H1 (cell line): Measurements from ENCODE around the gene FAM170B. TPM values are rescaled to one million over a fixed set of nuclear protein-coding genes. Genes with fewer than 3 reads are reported as not detected.

Experiments used
- CTCF ChIA-PET: fragments of 300-600 bp; sonication (Branson Sonifier 250); formaldehyde crosslinking; loops from one replicate; lab custom pipeline; 2021; ENCODE audit not compliant: partially characterized antibody; lab: Charles Lee
- POLR2A ChIA-PET: fragments of 300-600 bp; sonication (Branson Sonifier 250); formaldehyde crosslinking; loops from one replicate; lab custom pipeline; 2021; ENCODE audit warnings: inconsistent platforms; ENCODE audit not compliant: partially characterized antibody; lab: Charles Lee
- DNase-seq, 2 experiments: peaks; one replicate each; pipeline versions ENCODE4 v3.0.0 to v3.0.0-alpha.2; 2010 to 2022; ENCODE audit warnings: low spot score in 2 of 2, low read depth in 1 of 2, mixed read lengths in 1 of 2
- FAIRE-seq: peaks from 2 replicates; lab custom pipeline; 2011; peaks lifted over from hg19 to GRCh38; lab: Jason Lieb, UNC
- H2AFZ ChIP-seq: 2 replicates; pipeline ENCODE4 v1.8.1; 2012; ENCODE audit warnings: low read length, inconsistent platforms
- H2AK5ac ChIP-seq: 2 replicates; pipeline ENCODE4 v1.6.1; 2013; ENCODE audit warnings: low read depth, low read length
- H2BK120ac ChIP-seq: replicated peaks from 2 replicates; pipeline ENCODE3; 2013; ENCODE audit warnings: low read depth, low read length, inconsistent platforms
- H2BK12ac ChIP-seq: 2 replicates; pipeline ENCODE4 v1.6.1; 2013; ENCODE audit warnings: low read depth, low read length
- H2BK15ac ChIP-seq: 2 replicates; pipeline ENCODE4 v1.6.1; 2013; ENCODE audit warnings: low read length
- H2BK20ac ChIP-seq: 2 replicates; pipeline ENCODE4 v1.6.1; 2013; ENCODE audit warnings: low read length
- H2BK5ac ChIP-seq: 2 replicates; pipeline ENCODE4 v1.6.1; 2013; ENCODE audit warnings: low read depth, low read length
- H3K14ac ChIP-seq: 2 replicates; pipeline ENCODE4 v1.6.1; 2013; ENCODE audit warnings: inconsistent platforms; ENCODE audit not compliant: insufficient read length
- H3K18ac ChIP-seq: 2 replicates; pipeline ENCODE4 v1.6.1; 2013; ENCODE audit warnings: low read length; ENCODE audit errors: extremely low read depth
- H3K23ac ChIP-seq: 2 replicates; pipeline ENCODE4 v1.6.1; 2013; ENCODE audit warnings: inconsistent platforms; ENCODE audit not compliant: insufficient read length
- H3K23me2 ChIP-seq: 2 replicates; pipeline ENCODE4 v1.6.1; 2013; ENCODE audit warnings: low read depth, low read length
- H3K27ac ChIP-seq: 2 replicates; pipeline ENCODE4 v1.6.1; 2011; ENCODE audit warnings: low read depth, low read length, inconsistent platforms
- H3K27me3 ChIP-seq, 4 experiments: replicated peaks in 1 of 4; 1 replicate in 1 of 4; 2 replicates in 3 of 4; pipeline versions ENCODE4 v1.6.1 to v1.8.1; 2011 to 2013; ENCODE audit warnings: low read length in 3 of 4, mild to moderate bottlenecking in 3 of 4, inconsistent platforms in 2 of 4, mixed read lengths in 2 of 4, moderate library complexity in 1 of 4; ENCODE audit not compliant: control insufficient read depth in 3 of 4, insufficient read depth in 3 of 4; ENCODE audit errors: extremely low read depth in 1 of 4
- H3K36me3 ChIP-seq, 4 experiments: 2 replicates each; pipeline versions ENCODE4 v1.6.1 to v1.8.1; 2011 to 2013; ENCODE audit warnings: mild to moderate bottlenecking in 4 of 4, low read length in 3 of 4, moderate library complexity in 2 of 4, control low read depth in 1 of 4, inconsistent platforms in 1 of 4; ENCODE audit not compliant: insufficient read depth in 4 of 4, control insufficient read depth in 2 of 4
- H3K4ac ChIP-seq: replicated peaks from 2 replicates; pipeline ENCODE3; 2013; ENCODE audit warnings: low read length, low read depth, mixed read lengths, inconsistent platforms; ENCODE audit not compliant: insufficient read length
- H3K4me1 ChIP-seq, 4 experiments: replicated peaks in 1 of 4; 1 replicate in 1 of 4; 2 replicates in 3 of 4; pipeline versions ENCODE4 v1.6.1 to v1.8.1; 2011 to 2013; ENCODE audit warnings: low read length in 3 of 4, inconsistent platforms in 2 of 4, mixed read lengths in 1 of 4; ENCODE audit not compliant: insufficient read depth in 4 of 4, control insufficient read depth in 3 of 4
- H3K4me2 ChIP-seq, 2 experiments: 2 replicates each; pipeline versions ENCODE4 v1.6.1 to v1.8.1; 2011 to 2013; ENCODE audit warnings: low read depth in 2 of 2, low read length in 2 of 2, control low read depth in 1 of 2, inconsistent platforms in 1 of 2, mild to moderate bottlenecking in 1 of 2; ENCODE audit not compliant: insufficient read depth in 1 of 2
- H3K4me3 ChIP-seq, 4 experiments: fragments of 200-600, 300-600 bp in 1 of 4; sonication (generic), shearing (Covaris generic), sonication (Bioruptor Twin) in 1 of 4; 2 replicates each; pipeline versions ENCODE4 v1.5.1 to v1.8.1; 2011 to 2016; ENCODE audit warnings: low read length in 4 of 4, low read depth in 3 of 4, control low read depth in 2 of 4, inconsistent platforms in 2 of 4, mild to moderate bottlenecking in 2 of 4, mixed read lengths in 1 of 4, moderate library complexity in 1 of 4; ENCODE audit not compliant: insufficient read depth in 2 of 4; ENCODE audit errors: extremely low read depth in 1 of 4
- H3K56ac ChIP-seq: replicated peaks from 2 replicates; pipeline ENCODE3; 2013; ENCODE audit warnings: low read depth, mild to moderate bottlenecking, mixed read lengths, low read length, inconsistent platforms; ENCODE audit not compliant: insufficient read length
- H3K79me1 ChIP-seq: 2 replicates; pipeline ENCODE4 v1.6.1; 2013; ENCODE audit warnings: low read depth, low read length, control low read depth
- H3K79me2 ChIP-seq, 2 experiments: 2 replicates each; pipeline versions ENCODE4 v1.6.1 to v1.8.1; 2012 to 2013; ENCODE audit warnings: low read length in 2 of 2, mild to moderate bottlenecking in 2 of 2, inconsistent platforms in 1 of 2; ENCODE audit not compliant: insufficient read depth in 2 of 2, control insufficient read depth in 1 of 2
- H3K9ac ChIP-seq, 4 experiments: replicated peaks in 1 of 4; 1 replicate in 1 of 4; 2 replicates in 3 of 4; pipeline versions ENCODE4 v1.6.1 to v1.8.1; 2011 to 2013; ENCODE audit warnings: low read depth in 3 of 4, low read length in 3 of 4, control low read depth in 2 of 4, mild to moderate bottlenecking in 2 of 4, moderate library complexity in 2 of 4, inconsistent platforms in 1 of 4; ENCODE audit errors: extremely low read depth in 1 of 4
- H3K9me3 ChIP-seq, 2 experiments: 2 replicates each; pipeline versions ENCODE4 v1.6.1 to v1.8.1; 2012 to 2013; ENCODE audit warnings: mild to moderate bottlenecking in 2 of 2, moderate library complexity in 2 of 2, control low read depth in 1 of 2, inconsistent platforms in 1 of 2, low read depth in 1 of 2, low read length in 1 of 2, mixed read lengths in 1 of 2; ENCODE audit not compliant: insufficient read depth in 2 of 2
- H4K20me1 ChIP-seq, 2 experiments: replicated peaks in 1 of 2; 2 replicates each; pipeline versions ENCODE3 to v1.8.1; 2011 to 2013; ENCODE audit warnings: inconsistent platforms in 2 of 2, low read length in 2 of 2, mild to moderate bottlenecking in 1 of 2; ENCODE audit not compliant: insufficient read depth in 2 of 2, control insufficient read depth in 1 of 2
- H4K5ac ChIP-seq: 2 replicates; pipeline ENCODE4 v1.6.1; 2013; ENCODE audit warnings: low read length, low read depth, mixed read lengths, inconsistent platforms; ENCODE audit not compliant: insufficient read length
- H4K8ac ChIP-seq: 2 replicates; pipeline ENCODE4 v1.8.0; 2013; ENCODE audit warnings: mild to moderate bottlenecking, moderate library complexity, low read length, inconsistent platforms; ENCODE audit not compliant: insufficient read depth; ENCODE audit errors: extremely low read depth
- H4K91ac ChIP-seq: replicated peaks from 2 replicates; pipeline ENCODE3; 2013; ENCODE audit warnings: low read length, mixed read lengths, inconsistent platforms; ENCODE audit not compliant: insufficient read length
- ATF3 ChIP-seq: IDR thresholded peaks from 2 replicates; pipeline ENCODE4 v1.6.1; 2011; ENCODE audit warnings: low read depth, mild to moderate bottlenecking, low read length; ENCODE audit not compliant: insufficient read depth
- CBX8 ChIP-seq: fragments of 300-800, 300-1000 bp; sonication (generic); IDR thresholded peaks from 2 replicates; pipeline ENCODE4 v1.7.1; 2016; ENCODE audit warnings: low read depth, low read length, borderline replicate concordance
- CHD1 ChIP-seq: IDR thresholded peaks from 2 replicates; pipeline ENCODE4 v1.6.1; 2012; ENCODE audit warnings: low read depth, low read length, improper control_type of control experiment
- CREB1 ChIP-seq: IDR thresholded peaks from 2 replicates; pipeline ENCODE4 v1.6.1; 2012; ENCODE audit warnings: inconsistent platforms
- KDM4A ChIP-seq: IDR thresholded peaks from one replicate; pipeline ENCODE4 v1.7.1; 2012; ENCODE audit warnings: low read depth, mild to moderate bottlenecking, moderate library complexity, low read length, inconsistent platforms; ENCODE audit not compliant: severe bottlenecking
- KDM5A ChIP-seq: fragments of 200-600 bp; IDR thresholded peaks from 2 replicates; pipeline ENCODE4 v1.7.1; 2012; ENCODE audit warnings: mild to moderate bottlenecking, low read length, inconsistent platforms, mixed read lengths
- POLR2A ChIP-seq, 2 experiments: IDR thresholded peaks; 1 replicate in 1 of 2; 2 replicates in 1 of 2; pipeline ENCODE4 v1.6.1; 2011; ENCODE audit warnings: low read depth in 2 of 2, low read length in 2 of 2, mild to moderate bottlenecking in 2 of 2; ENCODE audit errors: control extremely low read depth in 1 of 2
- RAD21 ChIP-seq, 2 experiments: IDR thresholded peaks in 1 of 2; conservative IDR thresholded peaks in 1 of 2; 2 replicates each; pipeline ENCODE4 v1.6.1; 2011; ENCODE audit warnings: low read depth in 2 of 2, low read length in 2 of 2, improper control_type of control experiment in 1 of 2, inconsistent platforms in 1 of 2, mild to moderate bottlenecking in 1 of 2, moderate library complexity in 1 of 2
- SIRT6 ChIP-seq: IDR thresholded peaks from one replicate; pipeline ENCODE4 v1.7.1; 2012; ENCODE audit warnings: low read length, inconsistent platforms
- SP2 ChIP-seq: IDR thresholded peaks from 2 replicates; pipeline ENCODE4 v1.6.1; 2012; ENCODE audit warnings: mild to moderate bottlenecking, low read length, inconsistent platforms
- TAF1 ChIP-seq: IDR thresholded peaks from 2 replicates; pipeline ENCODE4 v1.6.1; 2011; ENCODE audit warnings: mild to moderate bottlenecking, low read depth, low read length
- ZNF274 ChIP-seq: IDR thresholded peaks from 2 replicates; pipeline ENCODE4 v1.7.0; 2012; ENCODE audit warnings: low read length, borderline replicate concordance; ENCODE audit errors: extremely low read depth
- WGBS, 2 experiments: shearing (Covaris generic) in 1 of 2; methylation state at CpG; one replicate each; pipeline versions ENCODE4 v1.1.6 to v1.1.7; 2013 to 2015; ENCODE audit warnings: low lambda C conversion rate in 2 of 2, mixed read lengths in 2 of 2, inconsistent platforms in 1 of 2, low coverage in 1 of 2, missing lambda C conversion rate in 1 of 2; ENCODE audit not compliant: insufficient replicate concordance in 2 of 2, insufficient coverage in 1 of 2, insufficient read length in 1 of 2; ENCODE audit errors: extremely low coverage in 1 of 2, missing lambda C conversion rate in 1 of 2; 5-methylcytosine and 5-hydroxymethylcytosine counted together
- polyA plus RNA-seq, 7 experiments: library from polyadenylated mRNA; depleted of rRNA in 3 of 7; stranded (reverse) in 5 of 7; unstranded in 2 of 7; fragments of >200 nt in 5 of 7; fragments of 200-250 nt in 2 of 7; gene quantifications; 1 replicate in 5 of 7; 2 replicates in 1 of 7; 4 replicates in 1 of 7; pipeline versions ENCODE4 v1.2.1 to v1.2.3, GENCODE V29; 2011 to 2013; ENCODE audit warnings: missing spikeins in 2 of 7, mixed read lengths in 2 of 7
- total RNA-seq: library from RNA; stranded (reverse); fragmentation: NEBNext Ultra II Directional; extraction: Animal tissue kit (Norgen Biotek cat#: 25700); gene quantifications from 2 replicates; pipeline ENCODE4 v1.2.1, GENCODE V29; 2021
- TF ChIP-seq, protein P1 (sequence below): IDR thresholded peaks from 2 replicates; pipeline ENCODE4 v1.6.1; 2011; ENCODE audit warnings: low read length, improper control_type of control experiment

The FAM170B gene
- total and polyA plus RNA-seq, 2 of the 8 experiments (the other 6 are each of a cell fraction or from before 2014, with no cell fraction given): not detected

DNA sequence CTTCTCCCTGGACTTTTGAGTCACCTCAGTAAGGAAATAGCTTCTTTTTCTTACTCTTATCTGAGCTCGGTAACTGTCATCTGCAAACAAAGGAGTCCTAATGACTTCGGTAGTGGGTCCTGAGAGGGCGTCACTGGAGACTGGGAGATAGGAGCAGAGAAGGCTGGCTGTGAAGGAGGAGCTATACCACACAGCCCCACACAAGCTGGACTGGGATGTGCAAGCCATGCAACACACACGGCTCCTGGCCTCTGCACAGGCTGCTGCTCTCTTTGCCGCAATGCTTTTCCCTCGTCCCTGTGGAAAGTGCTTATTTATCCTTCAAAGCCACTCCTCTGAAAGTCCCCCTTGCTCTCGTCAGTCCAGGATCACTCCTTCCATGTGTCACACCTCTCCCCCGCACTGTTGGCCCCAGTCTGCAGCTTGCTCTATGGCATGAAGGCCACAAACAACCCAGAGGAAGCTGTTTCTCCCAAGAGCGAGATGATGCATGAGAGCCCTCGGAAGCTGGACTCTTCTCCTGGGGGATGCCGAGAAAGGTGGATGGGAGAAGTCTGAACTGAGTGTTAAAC, 39.5 kb upstream of the FAM170B start:
- DNase-seq: peak in 1 of 2 experiments; percentile 27
- H3K4me3 ChIP-seq: no peak overlapping the region
- H3K79me1 ChIP-seq: no peaks in the 10 kb centered on the region
- no peak overlapping the region for H4K5ac ChIP-seq
- H2BK20ac ChIP-seq: no peak overlapping the region
- H3K4ac ChIP-seq: no peak overlapping the region
- H2BK120ac ChIP-seq: no peak overlapping the region
- no peak overlapping the region for H2BK15ac ChIP-seq
- no peaks in the 10 kb centered on the region for H3K9me3 ChIP-seq
- FAIRE-seq: no peak
- no peaks in the 10 kb centered on the region for H3K23me2 ChIP-seq
- H3K4me1 ChIP-seq: no peaks in the 10 kb centered on the region
- H3K18ac ChIP-seq: no peak overlapping the region
- H4K8ac ChIP-seq: no peak overlapping the region
- ChIA-PET POLR2A (no interaction called here), CTCF (interaction anchor here (0.6 to 4.6 kb wide), 4 partner anchors 10 to 339 kb away, joined by 3 to 49 read pairs (median 4); no protein-coding TSS in a partner anchor)
- no peak overlapping the region for H3K9ac ChIP-seq
- no peak overlapping the region for H3K23ac ChIP-seq
- no peaks in the 10 kb centered on the region for H4K20me1 ChIP-seq
- H3K14ac ChIP-seq: no peak overlapping the region
- WGBS, 2 experiments: 89% methylated on average over 11 of the region's 11 CpGs; no CpG with 5 or more reads in 1 of the 2 experiments
- no peak overlapping the region for H4K91ac ChIP-seq
- H3K27ac ChIP-seq: no peak overlapping the region
- H3K4me2 ChIP-seq: no peak overlapping the region
- no peak overlapping the region for H2BK12ac ChIP-seq
- H2AK5ac ChIP-seq: no peak overlapping the region
- H2BK5ac ChIP-seq: no peak overlapping the region
- H2AFZ ChIP-seq: no peak overlapping the region
- no peaks in the 10 kb centered on the region for H3K79me2 ChIP-seq
- no peaks in the 10 kb centered on the region for H3K36me3 ChIP-seq
- H3K56ac ChIP-seq: no peak overlapping the region
- H3K27me3 ChIP-seq: no peaks in the 10 kb centered on the region; a peak in 1 of 7 replicates
- TF ChIP-seq CBX8 (no peak), ATF3 (no peak), KDM4A (no peak), CREB1 (no peak), KDM5A (no peak), RAD21 (IDR thresholded peaks at IDR 0.05 in 1 of 2, conservative IDR thresholded peaks at IDR 0.05 in 1 of 2; ENCODE audit: low read depth in 2 of 2, low read length in 2 of 2) (no peak), TAF1 (no peak), SP2 (no peak), SIRT6 (no peak), POLR2A (IDR thresholded peaks at IDR 0.05; ENCODE audit: control extremely low read depth in 1 of 2, low read depth in 2 of 2, low read length in 2 of 2) (no peak), ZNF274 (no peak), CHD1 (no peak)
- TF ChIP-seq, protein P1, sequence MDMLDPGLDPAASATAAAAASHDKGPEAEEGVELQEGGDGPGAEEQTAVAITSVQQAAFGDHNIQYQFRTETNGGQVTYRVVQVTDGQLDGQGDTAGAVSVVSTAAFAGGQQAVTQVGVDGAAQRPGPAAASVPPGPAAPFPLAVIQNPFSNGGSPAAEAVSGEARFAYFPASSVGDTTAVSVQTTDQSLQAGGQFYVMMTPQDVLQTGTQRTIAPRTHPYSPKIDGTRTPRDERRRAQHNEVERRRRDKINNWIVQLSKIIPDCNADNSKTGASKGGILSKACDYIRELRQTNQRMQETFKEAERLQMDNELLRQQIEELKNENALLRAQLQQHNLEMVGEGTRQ: no peak
